HFF-Myc (cell line): Measurements from ENCODE around the gene TMEM97.
A peak's percentile ranks its signal among the peaks of the same experiment; 100 is the strongest.

Experiments used
- DNase-seq: peaks from one replicate; pipeline ENCODE4 v3.0.0-alpha.2; 2011; ENCODE audit warnings: low read depth; ENCODE audit errors: extremely low read depth
- H3K4me3 ChIP-seq: replicated peaks from 2 replicates; pipeline ENCODE4 v1.5.1; 2011; ENCODE audit warnings: low read depth, mild to moderate bottlenecking, control low read depth, low read length
- CTCF ChIP-seq: IDR thresholded peaks from 2 replicates; pipeline ENCODE4 v1.5.1; 2012; ENCODE audit warnings: mild to moderate bottlenecking, low read depth, low read length, control low read depth; ENCODE audit errors: missing control alignments

Gene TMEM97

GRCh38 chr17:28369684-28370034 lies 50.7 kb downstream of the TMEM97 start:
- H3K4me3 ChIP-seq, result no peak overlapping the region
- DNase-seq, result no peak
- no peak for TF ChIP-seq CTCF

GRCh38 chr17:28370035-28370743 lies 51.2 kb downstream of the TMEM97 start, which contains the start of gene VTN:
TSS of gene VTN (minus strand) at chr17:28370307. CDS start at chr17:28370203, 104 bp downstream.
- DNase-seq, result no peak
- TF ChIP-seq CTCF, result no peak
- peak within 1 kb of the TSS; percentile 70 for H3K4me3 ChIP-seq

- no peak for DNase-seq
- H3K4me3 ChIP-seq, result peak overlapping the region; percentile 70; the same call in 1 of the 2 replicates
Measured at GRCh38 chr17:28370744-28371103, 51.7 kb downstream of the TMEM97 start.

GRCh38 chr17:28371245-28372202 lies 52.5 kb downstream of the TMEM97 start, which contains the start of gene SARM1:
TSS of gene SARM1 (plus strand) at chr17:28371694. CDS start at chr17:28372033, 339 bp downstream.
- DNase-seq, result peak; percentile 63
- H3K4me3 ChIP-seq, result peak within 1 kb of the TSS; percentile 70
- TF ChIP-seq CTCF, result no peak

More at GRCh38 chr17:28370744-28371103, 51.7 kb downstream of the TMEM97 start:
- no peak for TF ChIP-seq CTCF

GRCh38 chr17:28372203-28372944 lies 53.4 kb downstream of the TMEM97 start:
- H3K4me3 ChIP-seq, result peak overlapping the region; percentile 70
- no peak for TF ChIP-seq CTCF
- DNase-seq, result no peak

GRCh38 chr17:28372945-28373274 lies 53.9 kb downstream of the TMEM97 start:
- DNase-seq, result no peak
- peak overlapping the region; percentile 70 for H3K4me3 ChIP-seq
- TF ChIP-seq CTCF, result no peak
